HG02981 (cell line): Measurements from ENCODE around the gene AANAT.

Experiments used
- ATAC-seq: cut with Tn5 transposase; IDR thresholded peaks from one replicate; pipeline ENCODE4 v1.9.1; 2021; ENCODE audit warnings: mild to moderate bottlenecking, moderate library complexity; ENCODE audit not compliant: unreplicated experiment

AANAT gene

DNA sequence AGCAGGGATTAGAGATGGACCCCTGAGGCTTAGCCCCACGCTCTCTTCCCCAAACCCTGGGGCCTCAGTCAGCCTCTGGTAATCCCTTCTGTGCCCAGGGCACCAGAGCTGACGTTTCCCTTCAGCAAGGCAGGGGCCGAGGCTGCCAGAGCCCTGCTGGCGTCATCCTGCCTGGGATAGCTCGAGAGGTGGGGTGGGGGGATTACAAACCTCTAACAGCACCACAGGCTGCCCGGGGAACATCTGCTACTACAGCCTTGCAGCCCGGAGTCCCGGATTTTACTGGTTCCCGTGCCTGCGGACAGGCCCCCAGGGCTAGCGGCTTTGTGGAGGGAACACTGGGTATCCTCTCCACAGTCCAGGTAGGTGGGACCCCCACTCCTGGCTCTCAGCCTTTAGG, at the start of gene AANAT:
AANAT (plus strand) TSS at position 238 of the 400 bp plus-strand sequence. CDS start 1,144 bp downstream, outside the sequence.
- no peak for ATAC-seq

DNA sequence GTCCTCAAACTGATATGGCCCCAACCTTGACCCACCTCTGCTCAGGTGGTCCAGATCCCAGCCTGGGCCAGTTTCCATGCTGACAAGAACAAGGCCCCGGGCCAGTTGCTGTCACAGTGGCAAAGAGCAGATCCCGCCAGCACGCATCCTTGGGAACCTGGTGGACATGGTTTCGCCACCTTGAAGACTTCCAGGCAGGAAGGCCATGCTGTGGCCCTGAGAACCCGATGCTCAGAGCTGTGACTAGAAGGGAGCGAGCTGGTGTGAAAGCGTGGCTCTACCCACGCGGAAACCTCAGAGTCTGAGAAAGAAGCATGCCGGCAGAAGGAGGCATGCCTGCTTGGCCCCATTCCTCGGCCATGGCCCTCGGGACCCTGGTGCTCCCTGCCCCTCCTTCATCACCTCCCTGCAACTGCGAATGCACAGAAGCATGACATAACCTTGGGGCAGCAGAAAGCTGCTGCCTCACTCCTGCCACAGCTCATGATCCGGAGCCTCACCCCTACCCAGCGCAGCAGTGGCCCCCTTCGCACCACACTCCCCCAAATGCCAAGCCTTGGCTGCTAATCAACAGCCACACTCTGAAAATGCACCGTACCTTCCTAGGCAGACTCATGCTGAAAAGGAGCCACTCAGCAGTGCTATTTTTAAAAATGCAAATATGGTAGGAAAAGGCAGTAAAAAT, 47.7 kb upstream of the AANAT start:
- ATAC-seq, result no peak

DNA sequence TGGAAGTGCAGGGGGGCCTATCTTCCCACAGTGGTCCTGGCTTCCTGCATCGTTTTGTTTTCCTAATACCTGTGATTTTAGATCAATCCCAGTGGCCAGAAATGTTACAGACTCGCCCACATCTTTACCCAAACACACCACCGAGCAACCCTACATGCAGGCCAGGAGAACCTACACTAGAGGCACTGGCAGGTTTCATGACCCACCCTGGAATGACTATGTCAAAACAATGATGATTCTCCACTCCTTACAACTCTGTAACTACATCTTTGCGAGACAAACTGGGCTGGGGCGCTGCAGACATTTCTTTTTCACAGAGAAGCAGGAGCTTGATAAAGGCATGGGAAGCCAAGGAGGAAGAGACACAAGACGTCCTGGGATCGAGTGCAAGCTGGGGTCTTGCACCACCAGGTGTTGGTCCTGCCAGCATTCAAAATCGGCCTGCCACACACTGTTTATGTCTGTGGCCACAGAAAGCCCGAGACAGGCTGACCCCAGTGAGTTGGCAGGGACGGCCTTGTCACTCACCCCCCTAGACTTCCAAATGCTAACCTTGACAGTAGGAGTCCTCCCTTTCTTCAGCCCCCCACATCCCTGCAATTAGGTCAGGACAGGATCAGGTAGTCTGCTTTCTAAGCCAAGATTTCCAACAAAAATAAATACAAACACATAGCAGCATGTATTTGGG, 46.9 kb upstream of the AANAT start:
- ATAC-seq, result no peak

DNA sequence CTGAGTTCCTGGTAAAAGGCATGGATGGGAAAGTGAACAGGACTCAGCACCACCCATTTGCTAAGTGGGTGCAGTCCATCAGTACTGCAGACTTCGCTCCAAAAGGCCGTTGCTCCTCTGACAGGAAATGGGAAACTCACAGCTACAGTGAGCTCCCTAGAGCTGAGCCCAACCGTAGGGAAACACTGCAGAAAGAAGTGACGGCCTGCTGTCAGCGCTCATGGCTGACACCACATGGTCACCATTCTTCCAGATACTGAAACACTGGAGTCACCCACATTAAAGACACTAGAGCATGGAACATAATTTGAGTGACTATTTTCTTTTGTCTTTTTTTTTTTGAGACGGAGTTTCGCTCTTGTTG, 46.4 kb upstream of the AANAT start:
- ATAC-seq, result no peak

- no peak for ATAC-seq
Measured at GRCh38 chr17:76422406-76422805, 45.0 kb upstream of the AANAT start.

DNA sequence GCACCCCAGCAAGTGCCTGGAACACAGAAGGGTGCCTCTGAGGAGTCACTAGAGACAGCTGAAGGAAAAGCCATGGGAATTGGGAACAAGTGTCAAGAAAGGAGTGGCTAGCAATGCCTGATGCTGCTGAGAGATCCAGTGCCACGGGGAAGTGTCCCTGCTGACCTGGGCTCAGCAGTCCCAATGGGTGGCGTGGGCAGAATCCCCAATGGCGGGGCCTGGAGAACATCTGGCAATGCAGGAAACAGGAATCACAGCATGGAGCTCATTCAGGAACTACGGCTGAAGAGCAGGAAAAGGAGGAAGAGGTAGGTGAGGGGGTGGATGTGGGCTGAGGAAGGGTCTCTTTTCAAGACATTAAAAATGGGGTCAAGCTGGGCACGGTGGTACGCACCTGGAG, 44.5 kb upstream of the AANAT start:
- ATAC-seq, result no peak

DNA sequence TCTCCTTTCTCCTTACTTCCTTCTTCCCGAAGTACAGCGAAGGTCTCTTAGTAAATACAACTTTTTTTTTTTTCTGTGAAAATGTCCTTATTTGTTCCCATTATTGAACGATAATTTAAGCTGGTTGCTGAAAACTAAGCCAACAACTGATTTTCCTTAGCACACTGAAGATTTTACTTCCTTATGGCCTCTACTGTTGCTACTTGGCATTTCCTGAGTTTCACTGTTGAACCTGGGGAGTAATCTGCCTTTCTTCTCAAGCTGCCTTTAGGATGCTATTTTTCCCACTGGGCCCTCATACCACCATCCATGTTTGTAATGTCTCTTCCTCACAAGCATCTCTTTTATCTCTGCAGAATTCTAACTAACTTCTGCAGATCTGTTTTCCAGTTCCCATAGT, 40.5 kb upstream of the AANAT start:
- ATAC-seq, result no peak

- no peak for ATAC-seq
Measured at GRCh38 chr17:76427501-76428231, 39.7 kb upstream of the AANAT start.

- no peak for ATAC-seq
Measured at GRCh38 chr17:76428511-76428910, 38.9 kb upstream of the AANAT start.

GRCh38 chr17:76431509-76431908, 35.9 kb upstream of the AANAT start:
- no peak for ATAC-seq

- ATAC-seq, result no peak
Measured at GRCh38 chr17:76432004-76432403, 35.4 kb upstream of the AANAT start.

DNA sequence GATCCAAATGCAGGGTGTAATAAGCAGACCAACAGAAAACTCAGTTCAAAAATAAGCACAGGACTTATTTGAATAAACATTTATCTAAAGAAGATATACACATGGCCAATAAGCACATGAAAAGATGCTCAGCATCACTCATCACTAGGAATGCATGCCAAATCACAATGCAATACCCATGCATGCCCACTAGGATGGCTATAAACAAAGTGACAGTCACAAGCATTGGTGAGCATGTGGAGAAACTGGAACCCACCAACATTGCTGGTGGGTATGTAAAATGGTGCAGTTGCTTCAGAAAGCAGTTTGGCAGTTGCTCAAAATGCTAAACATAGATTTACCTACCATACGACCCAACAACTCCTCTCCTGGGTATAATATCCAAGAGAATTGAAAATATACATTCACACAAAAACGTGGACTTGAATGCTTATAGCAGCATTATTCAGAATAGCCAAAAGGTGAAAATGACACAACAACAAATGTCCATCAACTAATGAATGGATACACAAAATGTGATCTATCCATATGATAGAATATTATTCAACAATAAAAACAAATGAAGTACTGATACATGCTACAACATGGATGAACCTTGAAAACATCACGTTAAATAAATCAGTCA, 34.6 kb upstream of the AANAT start:
- no peak for ATAC-seq

GRCh38 chr17:76433693-76434092, 33.7 kb upstream of the AANAT start:
- ATAC-seq, result no peak

DNA sequence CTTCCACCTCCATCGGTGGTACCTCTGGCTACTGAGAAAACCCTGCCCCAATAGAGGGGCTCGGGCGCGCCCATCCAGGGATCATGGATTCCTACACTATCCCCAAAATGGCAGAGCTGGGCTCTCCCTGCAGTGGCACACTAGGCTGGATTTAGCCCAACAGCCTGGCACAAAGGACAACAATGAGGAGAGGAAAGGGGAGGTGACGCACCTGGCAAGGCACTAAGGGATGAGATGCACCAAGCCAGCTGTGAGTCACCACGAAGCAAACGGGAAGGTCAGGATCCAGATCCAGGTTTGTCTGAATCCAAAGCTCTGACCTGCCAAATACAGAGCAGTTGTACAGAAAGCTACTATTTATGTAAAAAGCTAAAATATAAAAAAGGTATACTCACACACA, 32.5 kb upstream of the AANAT start:
- no peak for ATAC-seq

GRCh38 chr17:76435751-76436150, 31.7 kb upstream of the AANAT start:
- ATAC-seq, result no peak

DNA sequence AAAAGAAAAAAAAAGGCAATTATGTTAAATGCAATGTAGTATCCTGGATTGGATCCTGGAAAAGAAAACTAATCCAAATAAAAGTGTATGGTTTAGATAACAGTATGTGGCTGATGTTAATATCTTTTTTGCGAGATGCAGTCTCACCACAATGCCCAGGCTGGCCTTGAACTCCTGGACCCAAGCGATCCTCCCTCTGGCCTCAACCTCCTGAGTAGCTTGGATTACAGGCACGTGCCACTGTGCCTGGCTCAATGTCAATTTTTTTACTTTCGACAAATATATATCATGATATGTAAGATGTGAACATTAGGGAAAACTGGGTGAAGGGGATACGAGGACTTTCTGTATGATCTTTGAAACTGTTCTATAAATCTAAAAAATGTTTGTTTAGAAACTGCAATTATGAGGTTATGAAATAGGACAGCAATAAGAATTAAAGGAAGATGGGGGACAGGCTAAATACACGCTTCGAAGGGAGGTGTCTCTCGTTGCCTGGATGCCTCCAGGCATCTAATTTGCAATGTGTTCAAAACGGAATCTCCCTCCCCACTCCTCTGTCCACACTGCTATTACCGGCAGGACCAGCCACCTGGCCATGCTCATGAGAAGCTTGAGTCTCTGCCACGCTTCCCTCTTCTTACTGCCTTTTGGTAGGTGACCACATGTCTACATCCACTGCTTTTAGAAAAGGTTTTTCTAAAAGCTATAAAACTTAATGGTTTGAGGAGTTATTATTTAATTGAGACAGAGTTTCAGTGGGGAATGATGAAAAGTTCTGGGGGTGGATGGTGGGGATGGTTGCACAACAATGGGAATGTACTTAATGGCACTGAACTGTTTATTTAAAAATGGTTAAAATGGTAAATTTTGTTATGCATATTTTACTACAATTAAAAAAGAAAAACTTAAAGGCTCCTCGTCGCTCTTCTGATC, 29.7 kb upstream of the AANAT start:
- no peak for ATAC-seq

DNA sequence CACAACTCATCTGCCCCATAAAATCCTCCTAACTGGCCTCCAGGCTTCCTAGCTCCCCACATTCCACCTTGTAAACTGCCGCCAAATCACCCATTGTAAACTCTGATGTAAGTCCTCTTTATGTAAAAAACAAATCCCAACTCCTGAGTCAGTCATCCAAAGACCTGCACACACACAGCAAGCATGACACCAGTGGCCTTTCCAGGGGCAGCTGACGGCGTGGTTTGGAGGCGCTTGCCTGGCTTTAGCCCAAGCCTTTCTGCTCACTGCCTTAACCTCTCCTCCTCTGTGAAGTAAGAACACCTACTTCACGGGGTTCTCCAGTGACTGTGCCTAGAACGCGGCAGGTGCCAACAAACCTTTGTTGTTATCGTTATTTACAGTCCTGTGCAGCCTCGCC, 28.5 kb upstream of the AANAT start:
- no peak for ATAC-seq

GRCh38 chr17:76439314-76439928, 28.0 kb upstream of the AANAT start:
- no peak for ATAC-seq

GRCh38 chr17:76440751-76441362, 26.5 kb upstream of the AANAT start:
- ATAC-seq, result no peak
